Neural cell (in vitro differentiated cells): ENCODE results near the gene SMAD2. TPM values are rescaled to one million over a fixed set of nuclear protein-coding genes. Genes with fewer than 3 reads are reported as not detected.

Source experiments
- H2AFZ ChIP-seq: fragments of 200-600, 300-800 bp; sonication (generic), shearing (Covaris generic); 2 replicates; pipeline ENCODE4 v1.6.0; 2014; ENCODE audit warnings: low read depth, mild to moderate bottlenecking, antibody characterized with exemption, low read length, moderate library complexity
- H3F3A ChIP-seq: fragments of 200-600 bp; shearing (Covaris generic); 2 replicates; pipeline ENCODE4 v1.6.1; 2016; ENCODE audit warnings: mild to moderate bottlenecking, moderate library complexity, mixed read lengths, antibody characterized with exemption, low read length; ENCODE audit not compliant: insufficient read depth, poor library complexity, severe bottlenecking
- H3K27ac ChIP-seq: fragments of 200-600, 300-800 bp; sonication (generic), shearing (Covaris generic); 2 replicates; pipeline ENCODE4 v1.5.1; 2014; ENCODE audit warnings: mild to moderate bottlenecking, low read length, moderate library complexity
- H3K27me3 ChIP-seq: fragments of 300-800, 200-600 bp; sonication (generic), shearing (Covaris generic); 2 replicates; pipeline ENCODE4 v1.6.0; 2014; ENCODE audit warnings: mild to moderate bottlenecking, low read depth, low read length, moderate library complexity; ENCODE audit not compliant: insufficient read depth
- H3K36me3 ChIP-seq: fragments of 300-800, 200-600 bp; sonication (generic), shearing (Covaris generic); 2 replicates; pipeline ENCODE4 v1.5.1; 2014; ENCODE audit warnings: mild to moderate bottlenecking, antibody characterized with exemption, low read length, moderate library complexity; ENCODE audit not compliant: insufficient read depth
- H3K4me2 ChIP-seq: fragments of 300-800, 200-600 bp; sonication (generic), shearing (Covaris generic); 2 replicates; pipeline ENCODE4 v1.6.0; 2014; ENCODE audit warnings: mild to moderate bottlenecking, low read length
- H3K4me3 ChIP-seq: fragments of 300-800, 200-600 bp; sonication (generic), shearing (Covaris generic); 2 replicates; pipeline ENCODE4 v1.5.1; 2014; ENCODE audit warnings: mild to moderate bottlenecking, low read length, moderate library complexity
- H3K79me2 ChIP-seq: fragments of 200-600 bp; shearing (Covaris generic); replicated peaks from 2 replicates; pipeline ENCODE4 v1.6.0; 2014; ENCODE audit warnings: mild to moderate bottlenecking, low read length, moderate library complexity; ENCODE audit not compliant: insufficient read depth
- H3K9ac ChIP-seq: fragments of 300-800, 200-600 bp; sonication (generic), shearing (Covaris generic); 2 replicates; pipeline ENCODE4 v1.6.1; 2016; ENCODE audit warnings: mild to moderate bottlenecking, low read length, mixed read lengths
- H3K9me2 ChIP-seq: fragments of 200-600 bp; shearing (Covaris generic); 2 replicates; pipeline ENCODE4 v1.6.1; 2016; ENCODE audit warnings: mild to moderate bottlenecking, low read length, mixed read lengths; ENCODE audit not compliant: insufficient read depth
- H3K9me3 ChIP-seq: fragments of 200-600, 300-800 bp; sonication (generic), shearing (Covaris generic); 2 replicates; pipeline ENCODE4 v1.6.1; 2016; ENCODE audit warnings: mild to moderate bottlenecking, mixed run types, low read length, moderate library complexity, mixed read lengths
- H4K20me1 ChIP-seq: fragments of 200-600 bp; shearing (Covaris generic); 2 replicates; pipeline ENCODE4 v1.6.1; 2016; ENCODE audit warnings: mild to moderate bottlenecking, mixed run types; ENCODE audit not compliant: insufficient read depth
- CTCF ChIP-seq: fragments of 450-650 bp; IDR thresholded peaks from 2 replicates; pipeline ENCODE4 v1.5.1; 2014; ENCODE audit warnings: antibody characterized with exemption, mild to moderate bottlenecking, moderate library complexity; ENCODE audit not compliant: poor library complexity, severe bottlenecking
- EP300 ChIP-seq: fragments of 450-650 bp; conservative IDR thresholded peaks from 2 replicates; pipeline ENCODE4 v1.6.1; 2014; ENCODE audit warnings: antibody characterized with exemption, mild to moderate bottlenecking, moderate library complexity; ENCODE audit not compliant: poor library complexity, severe bottlenecking
- EZH2 ChIP-seq: fragments of 200-600, 300-800 bp; shearing (Covaris generic), sonication (generic); IDR thresholded peaks from 2 replicates; pipeline ENCODE4 v1.6.1; 2014; ENCODE audit warnings: antibody characterized with exemption, low read length, borderline replicate concordance, mild to moderate bottlenecking; ENCODE audit not compliant: insufficient read depth, poor library complexity, severe bottlenecking
- MXI1 ChIP-seq: fragments of 450-650 bp; conservative IDR thresholded peaks from 2 replicates; pipeline ENCODE4 v1.6.1; 2014; ENCODE audit warnings: antibody characterized with exemption, mild to moderate bottlenecking; ENCODE audit not compliant: poor library complexity, severe bottlenecking
- POLR2AphosphoS5 ChIP-seq: IDR thresholded peaks from 2 replicates; pipeline ENCODE4 v1.6.1; 2012
- RAD21 ChIP-seq: fragments of 450-650 bp; conservative IDR thresholded peaks from 2 replicates; pipeline ENCODE4 v1.6.1; 2014; ENCODE audit warnings: antibody characterized with exemption, mild to moderate bottlenecking, moderate library complexity
- REST ChIP-seq: IDR thresholded peaks from 2 replicates; pipeline ENCODE4 v1.6.1; 2012; ENCODE audit warnings: borderline replicate concordance
- SMC3 ChIP-seq: fragments of 450-650 bp; conservative IDR thresholded peaks from 2 replicates; pipeline ENCODE4 v1.6.1; 2014; ENCODE audit warnings: antibody characterized with exemption, mild to moderate bottlenecking, moderate library complexity; ENCODE audit not compliant: poor library complexity
- TAF1 ChIP-seq: IDR thresholded peaks from 2 replicates; pipeline ENCODE4 v1.6.1; 2012; ENCODE audit warnings: low read depth
- polyA plus RNA-seq: library from polyadenylated mRNA; depleted of rRNA; stranded (reverse); fragments of >200 nt; gene quantifications from 2 replicates; pipeline ENCODE4 v1.2.3, GENCODE V29; 2014

The SMAD2 gene
- polyA plus RNA-seq, 1 donor from 2014 or later, result 64.7 TPM

GRCh38 chr18:47844828-47845498, 85.5 kb downstream of the SMAD2 start:
- no peaks in the 10 kb centered on the region for H3K9me2 ChIP-seq
- no peaks in the 10 kb centered on the region for H4K20me1 ChIP-seq
- H3K4me2 ChIP-seq, result no peak overlapping the region
- H3F3A ChIP-seq, result no peaks in the 10 kb centered on the region
- H3K36me3 ChIP-seq, result peaks cover 14% of the 10 kb centered on the region
- H3K4me3 ChIP-seq, result no peak overlapping the region
- H3K27ac ChIP-seq, result no peak overlapping the region
- H2AFZ ChIP-seq, result no peak overlapping the region
- H3K79me2 ChIP-seq, result no peaks in the 10 kb centered on the region
- H3K9ac ChIP-seq, result no peak overlapping the region
- H3K9me3 ChIP-seq, result no peaks in the 10 kb centered on the region
- no peaks in the 10 kb centered on the region for H3K27me3 ChIP-seq
- TF ChIP-seq REST, result no peak
- no peak for TF ChIP-seq POLR2AphosphoS5
- TF ChIP-seq CTCF, result no peak
- no peak for TF ChIP-seq EP300
- TF ChIP-seq TAF1, result no peak
- TF ChIP-seq RAD21, result no peak
- TF ChIP-seq SMC3, result no peak
- TF ChIP-seq MXI1, result no peak
- TF ChIP-seq EZH2, result no peak

GRCh38 chr18:47842836-47843235, 87.6 kb downstream of the SMAD2 start:
- Histone ChIP-seq H3K27ac (no peak overlapping the region), H3K9ac (no peak overlapping the region), H3F3A (no peaks in the 10 kb centered on the region), H3K4me2 (no peak overlapping the region), H3K4me3 (no peak overlapping the region), H2AFZ (no peak overlapping the region), H4K20me1 (no peaks in the 10 kb centered on the region), H3K9me2 (no peaks in the 10 kb centered on the region), H3K36me3 (peaks cover 21% of the 10 kb centered on the region), H3K79me2 (no peaks in the 10 kb centered on the region), H3K27me3 (no peaks in the 10 kb centered on the region), H3K9me3 (no peaks in the 10 kb centered on the region)
- TF ChIP-seq TAF1 (no peak), EZH2 (no peak), MXI1 (no peak), RAD21 (no peak)
